ENCODE results near the gene SPATA3. TPM values are rescaled to one million over a fixed set of nuclear protein-coding genes. Genes with fewer than 3 reads are reported as not detected.

The SPATA3 gene
- total and polyA plus RNA-seq, 4 donors = not detected

- no peak overlapping the region for H3K27ac ChIP-seq (ENCODE audit: low read depth in 1 of 2, low read length in 2 of 2)
- H3K36me3 ChIP-seq (ENCODE audit: control insufficient read depth in 4 of 4, insufficient read depth in 3 of 4, low read depth in 1 of 4, low read length in 3 of 4) = no peaks in the 10 kb centered on the region
- no peaks in the 10 kb centered on the region for H3K9me3 ChIP-seq (ENCODE audit: control insufficient read depth in 4 of 4, low read length in 3 of 4)
- H3K4me1 ChIP-seq (ENCODE audit: control insufficient read depth in 4 of 4, insufficient read depth in 4 of 4, low read length in 3 of 4) = no peaks in the 10 kb centered on the region
- H3K9ac ChIP-seq (ENCODE audit: low read depth in 1 of 2, low read length in 2 of 2) = no peak overlapping the region
- 84% methylated on average over 14 of the region's 14 CpGs for WGBS
- TF ChIP-seq NR2F2 (IDR thresholded peaks at IDR 0.05) = no peak
- no peak for TF ChIP-seq HNF4G (IDR thresholded peaks at IDR 0.05)
- no peak for TF ChIP-seq HNF4A (conservative IDR thresholded peaks at IDR 0.05)
- no peak for TF ChIP-seq JUND (IDR thresholded peaks at IDR 0.05)
- TF ChIP-seq, protein P1, sequence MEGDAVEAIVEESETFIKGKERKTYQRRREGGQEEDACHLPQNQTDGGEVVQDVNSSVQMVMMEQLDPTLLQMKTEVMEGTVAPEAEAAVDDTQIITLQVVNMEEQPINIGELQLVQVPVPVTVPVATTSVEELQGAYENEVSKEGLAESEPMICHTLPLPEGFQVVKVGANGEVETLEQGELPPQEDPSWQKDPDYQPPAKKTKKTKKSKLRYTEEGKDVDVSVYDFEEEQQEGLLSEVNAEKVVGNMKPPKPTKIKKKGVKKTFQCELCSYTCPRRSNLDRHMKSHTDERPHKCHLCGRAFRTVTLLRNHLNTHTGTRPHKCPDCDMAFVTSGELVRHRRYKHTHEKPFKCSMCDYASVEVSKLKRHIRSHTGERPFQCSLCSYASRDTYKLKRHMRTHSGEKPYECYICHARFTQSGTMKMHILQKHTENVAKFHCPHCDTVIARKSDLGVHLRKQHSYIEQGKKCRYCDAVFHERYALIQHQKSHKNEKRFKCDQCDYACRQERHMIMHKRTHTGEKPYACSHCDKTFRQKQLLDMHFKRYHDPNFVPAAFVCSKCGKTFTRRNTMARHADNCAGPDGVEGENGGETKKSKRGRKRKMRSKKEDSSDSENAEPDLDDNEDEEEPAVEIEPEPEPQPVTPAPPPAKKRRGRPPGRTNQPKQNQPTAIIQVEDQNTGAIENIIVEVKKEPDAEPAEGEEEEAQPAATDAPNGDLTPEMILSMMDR (IDR thresholded peaks at IDR 0.05; ENCODE audit: low read depth, low read length, missing input control) = no peak
- TF ChIP-seq EGR1 (IDR thresholded peaks at IDR 0.05; ENCODE audit: low read depth in 2 of 2) = no peak
- no peak for TF ChIP-seq TAF1 (conservative IDR thresholded peaks at IDR 0.05)
- no peak for TF ChIP-seq RAD21 (IDR thresholded peaks at IDR 0.05)
- TF ChIP-seq SP1 (IDR thresholded peaks at IDR 0.05) = no peak
- TF ChIP-seq RXRA (IDR thresholded peaks at IDR 0.05) = no peak
- TF ChIP-seq, protein P2, sequence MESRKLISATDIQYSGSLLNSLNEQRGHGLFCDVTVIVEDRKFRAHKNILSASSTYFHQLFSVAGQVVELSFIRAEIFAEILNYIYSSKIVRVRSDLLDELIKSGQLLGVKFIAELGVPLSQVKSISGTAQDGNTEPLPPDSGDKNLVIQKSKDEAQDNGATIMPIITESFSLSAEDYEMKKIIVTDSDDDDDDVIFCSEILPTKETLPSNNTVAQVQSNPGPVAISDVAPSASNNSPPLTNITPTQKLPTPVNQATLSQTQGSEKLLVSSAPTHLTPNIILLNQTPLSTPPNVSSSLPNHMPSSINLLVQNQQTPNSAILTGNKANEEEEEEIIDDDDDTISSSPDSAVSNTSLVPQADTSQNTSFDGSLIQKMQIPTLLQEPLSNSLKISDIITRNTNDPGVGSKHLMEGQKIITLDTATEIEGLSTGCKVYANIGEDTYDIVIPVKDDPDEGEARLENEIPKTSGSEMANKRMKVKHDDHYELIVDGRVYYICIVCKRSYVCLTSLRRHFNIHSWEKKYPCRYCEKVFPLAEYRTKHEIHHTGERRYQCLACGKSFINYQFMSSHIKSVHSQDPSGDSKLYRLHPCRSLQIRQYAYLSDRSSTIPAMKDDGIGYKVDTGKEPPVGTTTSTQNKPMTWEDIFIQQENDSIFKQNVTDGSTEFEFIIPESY (IDR thresholded peaks at IDR 0.05) = no peak
- TF ChIP-seq YY1 (IDR thresholded peaks at IDR 0.05) = no peak
- TF ChIP-seq GABPA (IDR thresholded peaks at IDR 0.05 in 1 of 2, conservative IDR thresholded peaks at IDR 0.05 in 1 of 2) = no peak
- no peak for TF ChIP-seq FOXA2 (IDR thresholded peaks at IDR 0.05)
- TF ChIP-seq, protein P3, sequence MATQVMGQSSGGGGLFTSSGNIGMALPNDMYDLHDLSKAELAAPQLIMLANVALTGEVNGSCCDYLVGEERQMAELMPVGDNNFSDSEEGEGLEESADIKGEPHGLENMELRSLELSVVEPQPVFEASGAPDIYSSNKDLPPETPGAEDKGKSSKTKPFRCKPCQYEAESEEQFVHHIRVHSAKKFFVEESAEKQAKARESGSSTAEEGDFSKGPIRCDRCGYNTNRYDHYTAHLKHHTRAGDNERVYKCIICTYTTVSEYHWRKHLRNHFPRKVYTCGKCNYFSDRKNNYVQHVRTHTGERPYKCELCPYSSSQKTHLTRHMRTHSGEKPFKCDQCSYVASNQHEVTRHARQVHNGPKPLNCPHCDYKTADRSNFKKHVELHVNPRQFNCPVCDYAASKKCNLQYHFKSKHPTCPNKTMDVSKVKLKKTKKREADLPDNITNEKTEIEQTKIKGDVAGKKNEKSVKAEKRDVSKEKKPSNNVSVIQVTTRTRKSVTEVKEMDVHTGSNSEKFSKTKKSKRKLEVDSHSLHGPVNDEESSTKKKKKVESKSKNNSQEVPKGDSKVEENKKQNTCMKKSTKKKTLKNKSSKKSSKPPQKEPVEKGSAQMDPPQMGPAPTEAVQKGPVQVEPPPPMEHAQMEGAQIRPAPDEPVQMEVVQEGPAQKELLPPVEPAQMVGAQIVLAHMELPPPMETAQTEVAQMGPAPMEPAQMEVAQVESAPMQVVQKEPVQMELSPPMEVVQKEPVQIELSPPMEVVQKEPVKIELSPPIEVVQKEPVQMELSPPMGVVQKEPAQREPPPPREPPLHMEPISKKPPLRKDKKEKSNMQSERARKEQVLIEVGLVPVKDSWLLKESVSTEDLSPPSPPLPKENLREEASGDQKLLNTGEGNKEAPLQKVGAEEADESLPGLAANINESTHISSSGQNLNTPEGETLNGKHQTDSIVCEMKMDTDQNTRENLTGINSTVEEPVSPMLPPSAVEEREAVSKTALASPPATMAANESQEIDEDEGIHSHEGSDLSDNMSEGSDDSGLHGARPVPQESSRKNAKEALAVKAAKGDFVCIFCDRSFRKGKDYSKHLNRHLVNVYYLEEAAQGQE (IDR thresholded peaks at IDR 0.05) = no peak
- DNase-seq (ENCODE audit: low spot score) = no peak
- H3K4me3 ChIP-seq (ENCODE audit: low read depth in 1 of 3, low read length in 3 of 3) = no peak overlapping the region
- H3K27me3 ChIP-seq (ENCODE audit: control insufficient read depth in 4 of 4, insufficient read depth in 4 of 4, low read length in 3 of 4) = no peaks in the 10 kb centered on the region
Measured at GRCh38 chr2:231009236-231009919, 13.5 kb downstream of the SPATA3 start.

GRCh38 chr2:231010201-231010730 lies 14.3 kb downstream of the SPATA3 start:
- H3K27ac ChIP-seq (ENCODE audit: low read depth in 1 of 2, low read length in 2 of 2) = no peak overlapping the region
- H3K36me3 ChIP-seq (ENCODE audit: control insufficient read depth in 4 of 4, insufficient read depth in 3 of 4, low read depth in 1 of 4, low read length in 3 of 4) = no peaks in the 10 kb centered on the region
- no peak for DNase-seq (ENCODE audit: low spot score)
- H3K27me3 ChIP-seq (ENCODE audit: control insufficient read depth in 4 of 4, insufficient read depth in 4 of 4, low read length in 3 of 4) = no peaks in the 10 kb centered on the region
- TF ChIP-seq FOXA2 (IDR thresholded peaks at IDR 0.05) = no peak
- TF ChIP-seq, protein P4, sequence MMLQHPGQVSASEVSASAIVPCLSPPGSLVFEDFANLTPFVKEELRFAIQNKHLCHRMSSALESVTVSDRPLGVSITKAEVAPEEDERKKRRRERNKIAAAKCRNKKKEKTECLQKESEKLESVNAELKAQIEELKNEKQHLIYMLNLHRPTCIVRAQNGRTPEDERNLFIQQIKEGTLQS (IDR thresholded peaks at IDR 0.05) = no peak
- TF ChIP-seq SP1 (IDR thresholded peaks at IDR 0.05) = no peak
- TF ChIP-seq HNF4A (conservative IDR thresholded peaks at IDR 0.05) = no peak
- no peak for TF ChIP-seq NR2F2 (IDR thresholded peaks at IDR 0.05)
- TF ChIP-seq, protein P1 (IDR thresholded peaks at IDR 0.05; ENCODE audit: low read depth, low read length, missing input control) = no peak
- TF ChIP-seq HNF4G (IDR thresholded peaks at IDR 0.05) = no peak
- TF ChIP-seq, protein P2 (IDR thresholded peaks at IDR 0.05) = no peak
- no peak overlapping the region for H3K9ac ChIP-seq (ENCODE audit: low read depth in 1 of 2, low read length in 2 of 2)
- no peaks in the 10 kb centered on the region for H3K4me1 ChIP-seq (ENCODE audit: control insufficient read depth in 4 of 4, insufficient read depth in 4 of 4, low read length in 3 of 4)
- H3K9me3 ChIP-seq (ENCODE audit: control insufficient read depth in 4 of 4, low read length in 3 of 4) = no peaks in the 10 kb centered on the region
- H3K4me3 ChIP-seq (ENCODE audit: low read depth in 1 of 3, low read length in 3 of 3) = no peak overlapping the region
- 76% methylated on average over 2 of the region's 2 CpGs for WGBS

All from liver (tissue), 9 donors.